KBM-7 (cell line): ENCODE measurements around the gene MAGI1.

Source experiments
- DNase-seq: peaks from one replicate; pipeline ENCODE4 v3.0.0-alpha.2; 2015
- in situ Hi-C: fragments of 300-500 bp; cut with MboI; formaldehyde crosslinking; loops from 2 replicates; pipeline ENCODE4 v1.14.3; 2020; ENCODE audit warnings: low sequenced_read_pairs, low pct_unique_long_range_greater_than_20kb, mixed read lengths

MAGI1 gene

DNA sequence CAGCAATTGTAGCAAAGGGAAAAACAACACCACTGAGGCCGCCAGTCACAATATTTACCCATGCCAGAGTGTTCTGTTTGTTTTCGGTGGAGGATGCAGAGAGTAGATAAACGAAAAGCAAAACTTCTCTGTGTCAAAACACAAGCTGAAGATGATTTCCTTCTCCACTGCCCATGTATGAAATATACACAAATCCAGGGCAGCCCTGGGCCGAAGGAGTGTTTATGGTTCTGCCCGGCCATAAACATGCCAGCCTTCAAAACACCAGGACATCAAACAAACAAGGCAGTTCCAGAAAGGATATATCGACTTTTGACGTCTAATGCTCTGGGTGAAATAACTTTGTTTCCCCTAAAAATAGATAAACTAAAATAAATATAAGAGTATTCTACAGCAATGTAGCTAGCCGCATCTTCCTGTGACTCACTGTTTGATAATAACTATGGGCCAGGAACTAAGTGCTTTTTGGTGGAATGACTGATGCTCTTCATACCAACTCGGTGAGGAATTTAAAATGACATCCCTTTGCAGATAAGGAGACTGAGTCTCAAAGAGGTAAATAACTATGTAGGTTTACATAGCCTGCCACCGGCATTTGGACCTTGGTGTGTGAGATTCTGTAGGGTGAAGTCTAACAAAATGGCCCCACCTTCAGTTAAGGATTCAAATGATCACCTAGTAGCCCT, 82.8 kb downstream of the MAGI1 start:
- in situ Hi-C loops = no loop called here
- DNase-seq = no peak

GRCh38 chr3:65953881-65954733, 84.6 kb downstream of the MAGI1 start:
- in situ Hi-C loops = no loop called here
- DNase-seq = no peak

GRCh38 chr3:65953301-65953812, 85.4 kb downstream of the MAGI1 start:
- in situ Hi-C loops = no loop called here

GRCh38 chr3:65952842-65953241, 85.9 kb downstream of the MAGI1 start:
- in situ Hi-C loops = no loop called here
- no peak for DNase-seq

More at GRCh38 chr3:65953301-65953812, 85.4 kb downstream of the MAGI1 start:
- DNase-seq = no peak

DNA sequence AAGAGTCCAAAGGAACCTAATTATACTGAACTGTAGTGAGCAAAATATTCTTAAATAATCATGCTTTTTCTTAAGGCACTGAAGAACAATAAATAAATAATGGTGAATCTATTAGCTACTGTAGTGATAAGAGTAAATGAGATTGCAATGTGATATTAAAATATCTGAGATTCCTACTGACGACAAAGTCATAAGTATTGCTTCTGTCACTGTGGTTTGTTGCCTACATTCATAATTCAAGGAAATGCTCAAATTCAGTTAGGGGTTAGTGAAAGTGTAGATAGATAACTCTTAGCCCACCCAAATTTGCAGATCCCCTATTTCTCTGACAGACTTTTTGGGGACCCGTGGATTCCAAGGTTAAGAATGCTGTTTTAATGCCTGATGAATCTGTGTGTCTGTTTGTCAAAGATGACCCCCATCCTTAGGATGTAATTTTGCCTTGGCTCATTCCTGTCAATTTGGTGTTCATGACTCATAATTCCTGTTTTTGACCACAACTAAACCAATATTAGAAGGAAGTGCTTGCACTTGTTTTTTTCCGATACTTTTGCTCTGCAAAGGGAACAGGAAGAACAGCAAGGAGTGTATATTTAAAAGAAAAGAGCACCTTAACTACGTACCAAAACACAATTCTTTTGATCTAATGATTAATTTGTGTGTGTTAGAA, 86.7 kb downstream of the MAGI1 start:
- DNase-seq = peak; percentile 55
- in situ Hi-C loops = no loop called here

DNA sequence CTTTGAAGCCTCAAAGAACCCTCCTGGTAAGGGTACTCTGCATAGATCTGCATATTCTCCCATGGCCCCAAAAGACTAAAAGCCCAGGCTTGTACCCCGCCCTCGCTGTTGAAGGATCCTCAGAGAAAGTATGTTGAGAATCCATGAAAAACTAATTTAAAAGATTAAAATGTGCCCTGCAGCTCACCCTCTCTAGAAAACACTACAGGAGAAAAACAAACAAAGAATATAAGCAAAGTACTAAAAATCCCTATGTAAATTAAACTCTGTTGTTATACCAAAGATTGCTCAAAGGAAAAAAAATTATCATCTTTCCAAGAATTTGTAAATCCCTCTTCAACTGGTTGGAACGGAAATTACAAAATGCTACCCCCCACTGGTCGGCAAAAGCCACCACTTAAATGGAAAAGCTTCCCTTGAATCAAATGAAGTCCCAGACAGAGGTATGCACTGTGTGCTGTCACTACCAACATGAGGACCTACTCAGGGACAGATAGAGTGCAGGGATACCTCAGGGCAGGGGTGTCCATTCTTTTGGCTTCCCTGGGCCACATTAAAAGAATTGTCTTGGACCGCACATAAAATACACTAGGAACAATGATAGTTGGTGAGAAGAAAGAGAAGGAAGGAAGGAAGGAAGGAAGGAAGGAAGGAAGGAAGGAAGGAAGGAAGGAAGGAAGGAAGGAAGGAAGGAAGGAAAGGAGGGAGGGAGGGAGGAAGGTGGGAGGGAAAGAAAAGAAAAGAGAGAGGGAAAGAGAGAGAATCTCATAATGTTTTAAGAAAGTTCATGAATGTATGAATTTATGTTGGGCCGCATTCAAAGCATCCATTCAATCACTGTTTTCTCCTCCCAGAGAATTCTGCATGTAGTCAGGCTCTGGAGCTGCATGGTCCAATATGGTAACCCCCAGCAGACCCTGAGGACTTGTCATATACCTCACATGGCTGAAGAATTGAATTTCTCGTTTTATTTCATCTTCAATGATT, 88.1 kb downstream of the MAGI1 start:
- in situ Hi-C loops = no loop called here
- DNase-seq = no peak

DNA sequence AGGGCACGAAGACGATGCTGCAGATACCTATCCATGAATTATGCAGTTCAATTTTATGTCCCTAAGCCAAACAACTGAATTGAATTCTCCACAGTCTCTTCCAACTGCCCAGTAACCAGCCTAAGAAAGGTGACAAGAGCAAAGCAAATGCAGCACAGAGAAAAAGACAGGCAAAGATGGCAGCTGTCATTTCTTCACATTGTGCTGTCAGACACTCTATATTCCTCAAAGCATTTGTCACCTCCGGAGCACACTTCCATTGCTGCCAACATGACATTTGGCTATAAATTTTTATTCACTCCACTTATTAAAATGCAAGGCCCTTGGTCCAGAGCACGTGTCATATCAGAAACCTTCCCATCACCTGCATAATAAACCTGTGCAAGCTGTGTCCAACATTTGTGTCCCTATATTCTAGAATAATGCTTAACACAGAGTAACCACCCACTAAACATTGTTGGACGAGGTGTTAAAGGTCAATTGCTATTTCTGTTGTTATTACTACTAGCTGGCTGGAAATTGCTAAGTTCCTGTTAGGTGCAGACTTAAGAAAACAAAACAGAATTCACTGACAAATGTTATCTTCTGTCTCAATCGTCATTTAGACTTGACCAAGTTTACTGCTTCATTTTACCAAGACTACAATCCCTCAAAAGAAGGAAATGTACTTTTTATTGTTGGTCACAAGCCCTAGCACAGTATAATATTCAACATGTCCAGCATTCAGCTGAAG, 89.7 kb downstream of the MAGI1 start:
- DNase-seq = no peak
- in situ Hi-C loops = no loop called here

GRCh38 chr3:65946438-65946837, 92.3 kb downstream of the MAGI1 start:
- no peak for DNase-seq
- in situ Hi-C loops = no loop called here

GRCh38 chr3:65945953-65946352, 92.8 kb downstream of the MAGI1 start:
- in situ Hi-C loops = no loop called here

GRCh38 chr3:65945480-65945879, 93.2 kb downstream of the MAGI1 start:
- no peak for DNase-seq
- in situ Hi-C loops = no loop called here

More at GRCh38 chr3:65945953-65946352, 92.8 kb downstream of the MAGI1 start:
- no peak for DNase-seq

DNA sequence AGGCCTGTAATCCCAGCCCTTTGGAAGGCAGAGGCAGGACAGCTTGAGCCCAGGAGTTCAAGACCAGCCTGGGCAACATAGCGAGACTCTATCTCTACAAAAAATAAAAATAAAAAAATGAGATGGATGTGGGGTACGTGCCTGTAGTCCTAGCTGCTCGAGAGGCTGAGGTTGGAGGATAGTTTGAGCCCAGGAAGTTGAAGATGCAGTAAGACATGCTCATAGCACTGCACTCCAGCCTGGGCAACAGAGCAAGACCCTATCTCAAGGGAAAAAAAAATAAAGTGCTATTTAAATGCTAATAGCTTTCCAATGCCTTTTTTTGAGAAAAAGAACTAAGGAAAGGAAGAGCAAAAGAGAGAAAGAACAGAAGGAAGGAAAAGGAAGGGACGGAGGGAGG, 94.5 kb downstream of the MAGI1 start:
- no peak for DNase-seq
- in situ Hi-C loops = no loop called here

DNA sequence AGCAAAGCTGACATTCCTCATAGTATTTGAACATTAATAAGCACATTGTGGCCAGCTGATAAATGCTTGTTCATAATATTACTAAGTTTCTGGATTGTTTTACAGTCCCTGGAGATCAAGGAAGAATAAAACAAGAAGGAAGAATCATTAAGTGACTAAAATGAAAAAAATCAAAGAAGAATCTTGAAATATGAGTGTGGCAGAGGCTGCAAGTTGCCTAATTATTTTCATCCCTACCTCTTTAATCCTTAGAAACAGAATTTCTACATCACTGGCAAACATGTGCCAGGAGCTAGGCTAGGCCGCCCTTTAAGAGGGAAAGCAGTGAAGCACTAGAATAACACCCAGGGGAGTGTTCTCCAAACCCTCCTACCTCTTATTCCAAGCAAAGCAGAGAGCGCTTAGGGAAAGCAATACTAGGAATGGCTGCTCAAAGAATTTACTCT, 98.9 kb downstream of the MAGI1 start:
- DNase-seq = no peak
- in situ Hi-C loops = no loop called here

DNA sequence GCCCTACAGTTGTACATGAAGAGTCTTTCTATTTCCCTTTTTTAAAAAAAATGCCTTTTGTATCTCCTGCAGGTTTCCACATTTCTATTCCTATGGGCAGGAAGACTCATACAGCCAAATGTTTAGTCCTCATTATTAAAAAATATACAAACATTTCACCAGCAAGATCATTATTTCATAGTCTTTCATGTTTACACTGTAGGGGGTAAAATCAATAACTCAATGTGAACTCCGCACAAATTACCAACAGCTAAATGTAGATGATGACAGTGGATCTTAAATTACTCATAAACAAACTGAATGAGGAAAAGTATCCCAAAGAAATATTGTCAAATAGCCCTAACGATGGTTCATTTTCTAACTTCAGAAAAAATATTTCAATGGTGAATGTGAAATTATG, 99.5 kb downstream of the MAGI1 start:
- in situ Hi-C loops = no loop called here
- DNase-seq = no peak

- no peak for DNase-seq
- in situ Hi-C loops = no loop called here
Observed at GRCh38 chr3:65938676-65939075, 100.0 kb downstream of the MAGI1 start.

DNA sequence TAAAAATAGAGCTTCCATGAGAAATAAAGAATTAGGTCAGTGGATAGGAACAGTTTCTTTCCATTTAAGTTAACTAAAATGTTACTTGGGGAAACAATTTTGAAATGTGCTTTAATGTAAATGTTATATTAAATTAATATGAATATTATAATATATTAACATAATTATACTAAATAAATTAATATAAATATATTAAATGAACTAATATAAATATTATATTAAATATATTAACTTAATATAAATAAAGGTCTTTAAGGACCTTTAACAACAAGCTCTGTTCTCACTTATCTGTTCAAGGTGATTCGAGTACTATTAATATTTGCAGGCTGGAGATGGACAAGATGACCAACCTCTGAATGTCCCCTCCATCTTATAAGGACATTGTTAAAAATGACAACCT, 100.6 kb downstream of the MAGI1 start:
- in situ Hi-C loops = no loop called here
- no peak for DNase-seq

DNA sequence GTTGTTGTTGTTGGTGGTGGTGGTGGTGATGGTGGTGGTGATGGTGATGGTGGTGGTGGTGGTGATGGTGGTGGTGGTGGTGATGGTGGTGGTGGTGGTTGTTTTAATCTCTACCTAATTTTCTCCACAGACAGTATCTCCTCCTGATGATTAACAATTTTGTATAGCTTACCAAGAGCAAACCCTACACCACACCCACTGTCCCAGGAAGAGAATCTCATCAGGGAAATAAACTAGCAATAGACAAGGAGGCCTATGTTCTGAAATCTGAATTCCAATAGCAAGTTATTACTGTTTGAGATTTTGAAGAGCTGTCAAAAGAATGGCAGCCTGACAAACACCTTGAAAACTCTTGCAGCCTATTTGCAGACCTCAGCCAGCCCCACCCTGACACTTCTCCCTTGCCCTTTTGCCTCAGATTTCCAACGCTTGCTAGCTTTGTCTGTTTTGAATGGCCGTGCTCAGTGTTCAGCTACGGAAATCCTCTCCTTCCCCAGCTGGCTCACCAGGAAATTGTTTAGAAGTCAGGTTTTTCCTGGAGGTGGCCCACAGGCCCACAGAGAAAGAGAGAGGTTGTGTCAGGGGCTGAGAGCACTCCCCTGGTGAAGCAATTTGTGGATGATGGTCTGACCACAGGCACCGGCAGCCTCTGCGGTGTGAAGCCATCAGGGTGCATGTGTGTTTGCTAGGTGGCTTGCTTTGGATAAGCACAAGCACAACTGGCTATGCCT, 101.6 kb downstream of the MAGI1 start:
- DNase-seq = peak; percentile 81
- in situ Hi-C loops = no loop called here

DNA sequence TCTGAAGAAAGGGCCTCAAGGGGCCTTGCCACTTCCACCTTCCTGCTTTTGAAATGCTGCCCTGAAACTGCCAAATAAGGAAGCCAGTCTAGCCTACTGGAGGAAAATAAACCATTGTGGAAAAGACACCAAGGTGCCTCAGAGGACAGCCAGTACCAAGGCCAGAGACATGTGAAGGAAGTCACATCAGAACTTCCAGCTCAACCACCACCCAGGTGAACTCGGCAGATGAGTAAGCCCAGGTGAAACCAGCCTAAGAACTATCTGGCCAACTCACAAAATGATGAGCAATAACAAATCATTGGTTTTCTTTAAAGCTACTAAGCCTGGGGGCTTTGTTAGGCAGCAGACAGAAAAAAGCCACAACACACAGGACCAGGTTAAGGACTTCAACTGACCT, 103.0 kb downstream of the MAGI1 start:
- in situ Hi-C loops = no loop called here

More for the DNA sequence above, 103.0 kb downstream of the MAGI1 start:
- DNase-seq = no peak
